OCI-LY3 (cell line): Measurements from ENCODE around the gene EVA1B.

Experiments used
- H2AFZ ChIP-seq: fragments of 200-600, 300-600 bp; shearing (Covaris generic); 2 replicates; pipeline ENCODE4 v1.6.0; 2014; ENCODE audit warnings: antibody characterized with exemption, low read depth, low read length
- H3K27ac ChIP-seq: fragments of 200-600, 300-600 bp; sonication (generic); 2 replicates; pipeline ENCODE4 v1.5.1; 2014; ENCODE audit warnings: mild to moderate bottlenecking, low read length, moderate library complexity, mixed read lengths
- H3K27me3 ChIP-seq: fragments of 200-600, 300-600 bp; sonication (generic); 2 replicates; pipeline ENCODE4 v1.6.1; 2014; ENCODE audit warnings: low read depth, low read length, mixed read lengths
- H3K36me3 ChIP-seq: fragments of 200-600, 300-600 bp; sonication (generic); replicated peaks from 2 replicates; pipeline ENCODE3; 2014; ENCODE audit warnings: low read depth, low read length, mixed read lengths
- H3K4me1 ChIP-seq: fragments of 300-600, 200-600 bp; sonication (generic); 2 replicates; pipeline ENCODE4 v1.6.1; 2014; ENCODE audit warnings: low read length, mixed read lengths
- H3K4me2 ChIP-seq: fragments of 200-600, 300-600 bp; sonication (generic); 2 replicates; pipeline ENCODE4 v1.6.1; 2014; ENCODE audit warnings: low read length, mixed read lengths
- H3K4me3 ChIP-seq: fragments of 300-600, 200-600 bp; sonication (generic); 2 replicates; pipeline ENCODE4 v1.5.1; 2014; ENCODE audit warnings: antibody characterized with exemption, mild to moderate bottlenecking, low read length, moderate library complexity
- H3K79me2 ChIP-seq: fragments of 300-600, 200-600 bp; shearing (Covaris generic); 2 replicates; pipeline ENCODE4 v1.6.1; 2014; ENCODE audit warnings: mild to moderate bottlenecking, low read length, mixed read lengths
- H3K9ac ChIP-seq: fragments of 300-600, 200-600 bp; shearing (Covaris generic); 2 replicates; pipeline ENCODE4 v1.6.0; 2014; ENCODE audit warnings: mild to moderate bottlenecking, low read length, moderate library complexity
- H3K9me3 ChIP-seq: fragments of 200-600, 300-600 bp; shearing (Covaris generic); 2 replicates; pipeline ENCODE4 v1.6.1; 2014; ENCODE audit warnings: low read length, mixed read lengths; ENCODE audit not compliant: insufficient read depth
- H4K20me1 ChIP-seq: fragments of 200-600, 300-600 bp; sonication (generic); 2 replicates; pipeline ENCODE4 v1.6.1; 2016; ENCODE audit warnings: low read length, mixed read lengths; ENCODE audit not compliant: insufficient read depth
- CTCF ChIP-seq: fragments of 200-600, 300-600 bp; sonication (generic); IDR thresholded peaks from 2 replicates; pipeline ENCODE4 v1.5.1; 2014; ENCODE audit warnings: antibody characterized with exemption, low read length, low read depth
- EZH2phosphoT487 ChIP-seq: fragments of 200-600 bp; shearing (Covaris generic); IDR thresholded peaks from 2 replicates; pipeline ENCODE4 v1.6.1; 2018; ENCODE audit warnings: antibody characterized with exemption, mixed run types, low read depth

The EVA1B gene

GRCh38 chr1:36322041-36322785 is 1.2 kb downstream of the EVA1B start:
- Histone ChIP-seq H3K9ac (no peak overlapping the region), H3K36me3 (peaks cover under 1% of the 10 kb centered on the region), H3K4me1 (no peaks in the 10 kb centered on the region), H3K79me2 (no peaks in the 10 kb centered on the region), H2AFZ (no peak overlapping the region), H3K27ac (no peak overlapping the region), H4K20me1 (no peaks in the 10 kb centered on the region), H3K27me3 (no peaks in the 10 kb centered on the region), H3K9me3 (no peaks in the 10 kb centered on the region), H3K4me2 (no peak overlapping the region), H3K4me3 (no peak overlapping the region)
- TF ChIP-seq EZH2phosphoT487: no peak
- no peak for TF ChIP-seq CTCF

GRCh38 chr1:36321119-36321951 is 2.1 kb downstream of the EVA1B start:
- H3K9me3 ChIP-seq: no peaks in the 10 kb centered on the region
- H3K27me3 ChIP-seq: no peaks in the 10 kb centered on the region
- H3K9ac ChIP-seq: no peak overlapping the region
- no peaks in the 10 kb centered on the region for H3K79me2 ChIP-seq
- H3K4me2 ChIP-seq: no peak overlapping the region
- H3K4me3 ChIP-seq: no peak overlapping the region
- no peak overlapping the region for H2AFZ ChIP-seq
- H3K36me3 ChIP-seq: peaks cover 3% of the 10 kb centered on the region
- no peaks in the 10 kb centered on the region for H4K20me1 ChIP-seq
- H3K27ac ChIP-seq: no peak overlapping the region
- no peaks in the 10 kb centered on the region for H3K4me1 ChIP-seq
- TF ChIP-seq EZH2phosphoT487 (no peak), CTCF (no peak)

- Histone ChIP-seq H2AFZ (no peak overlapping the region), H3K27ac (no peak overlapping the region), H3K79me2 (no peaks in the 10 kb centered on the region), H3K9ac (no peak overlapping the region), H3K4me1 (no peaks in the 10 kb centered on the region), H3K4me2 (no peak overlapping the region), H4K20me1 (no peaks in the 10 kb centered on the region), H3K4me3 (no peak overlapping the region), H3K36me3 (peaks cover 4% of the 10 kb centered on the region), H3K27me3 (no peaks in the 10 kb centered on the region), H3K9me3 (no peaks in the 10 kb centered on the region)
- no peak for TF ChIP-seq CTCF
- no peak for TF ChIP-seq EZH2phosphoT487
Measured at GRCh38 chr1:36320767-36321118, 2.7 kb downstream of the EVA1B start.

- Histone ChIP-seq H3K36me3 (peaks cover 6% of the 10 kb centered on the region), H3K79me2 (no peaks in the 10 kb centered on the region), H3K9me3 (no peaks in the 10 kb centered on the region), H3K4me3 (no peak overlapping the region), H3K27me3 (no peaks in the 10 kb centered on the region), H3K27ac (no peak overlapping the region), H3K4me2 (no peak overlapping the region), H2AFZ (no peak overlapping the region), H4K20me1 (no peaks in the 10 kb centered on the region), H3K4me1 (no peaks in the 10 kb centered on the region), H3K9ac (no peak overlapping the region)
- TF ChIP-seq CTCF (no peak), EZH2phosphoT487 (no peak)
Measured at GRCh38 chr1:36320291-36320761, 3.1 kb downstream of the EVA1B start.
